NT2/D1 (cell line): ENCODE data around the gene TMEM242.

Experiments used
- SUZ12 ChIP-seq: IDR thresholded peaks from 2 replicates; pipeline ENCODE4 v1.6.1; 2011; ENCODE audit not compliant: insufficient read length, insufficient read depth; ENCODE audit errors: extremely low read depth
- YY1 ChIP-seq: IDR thresholded peaks from 2 replicates; pipeline ENCODE4 v1.6.1; 2011; ENCODE audit not compliant: insufficient read length, insufficient read depth

DNA sequence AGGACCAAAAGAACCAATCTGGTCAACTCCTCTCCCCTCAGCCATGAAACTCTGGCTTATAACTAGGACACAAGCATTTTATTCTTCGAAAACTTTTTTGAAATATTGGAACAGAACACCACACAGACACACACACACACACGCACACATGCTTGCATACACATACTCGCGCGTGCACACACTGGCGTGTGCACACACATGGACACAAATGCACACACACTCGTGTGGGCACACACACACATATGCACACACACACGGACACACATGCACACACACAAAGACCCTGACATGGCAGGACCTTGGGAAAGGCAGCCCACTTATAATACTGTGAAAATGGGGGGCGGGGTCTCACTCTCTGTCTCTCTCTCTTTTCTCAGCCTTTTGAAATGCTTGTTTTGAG is 63.9 kb downstream of the TMEM242 start:
- TF ChIP-seq SUZ12 (no peak), YY1 (no peak)
